ENCODE data around the gene DDRGK1.

GRCh38 chr20:3202965-3203314 is 1.5 kb downstream of the DDRGK1 start:
- no peak for TF ChIP-seq CTCF (IDR thresholded peaks at IDR 0.05; ENCODE audit: low read depth, low read length, poor library complexity, severe bottlenecking)
- TF ChIP-seq EZH2phosphoT487 (IDR thresholded peaks at IDR 0.05; ENCODE audit: borderline replicate concordance, low read length): no peak
